Uterus (tissue), 4 donors: ENCODE data around the gene PTPRG. TPM values are rescaled to one million over a fixed set of nuclear protein-coding genes. Genes with fewer than 3 reads are reported as not detected.

ENCODE experiments used
- DNase-seq, 2 donors: peaks; one replicate each; pipeline ENCODE4 v3.0.0-alpha.2; 2019 to 2020
- H3K27ac ChIP-seq, 2 donors: fragments of 200-600 bp; sonication (generic); 1 replicate in 1 of 2; 2 replicates in 1 of 2; pipeline ENCODE4 v1.5.1; 2016 to 2018
- H3K27me3 ChIP-seq, 2 donors: fragments of 200-600 bp; sonication (generic); one replicate each; pipeline ENCODE4 v1.5.1; 2018 to 2019; ENCODE audit warnings: control low read depth in 1 of 2
- H3K36me3 ChIP-seq, 2 donors: fragments of 200-600 bp; sonication (generic); one replicate each; pipeline ENCODE4 v1.5.1; 2019; ENCODE audit warnings: control low read depth in 1 of 2
- H3K4me1 ChIP-seq, 2 donors: fragments of 200-600 bp; sonication (generic); one replicate each; pipeline ENCODE4 v1.5.1; 2018 to 2019; ENCODE audit warnings: control low read depth in 1 of 2
- H3K4me3 ChIP-seq, 2 donors: fragments of 200-600 bp; sonication (generic); 1 replicate in 1 of 2; 2 replicates in 1 of 2; pipeline ENCODE4 v1.5.1; 2018 to 2019; ENCODE audit warnings: mild to moderate bottlenecking in 1 of 2
- H3K9me3 ChIP-seq, 2 donors: fragments of 200-600 bp; sonication (generic); one replicate each; pipeline ENCODE4 v1.5.1; 2019; ENCODE audit warnings: control low read depth in 1 of 2
- CTCF ChIP-seq, 4 experiments: fragments of 200-600 bp in 2 of 4; fragments of 450-650 bp in 2 of 4; sonication (generic) in 2 of 4; IDR thresholded peaks; one replicate each; pipeline ENCODE4 v1.5.1; 2016 to 2019; ENCODE audit warnings: antibody characterized with exemption in 4 of 4, mild to moderate bottlenecking in 2 of 4, moderate library complexity in 1 of 4
- POLR2A ChIP-seq, 2 donors: fragments of 450-650 bp; IDR thresholded peaks; one replicate each; pipeline ENCODE4 v1.6.1; 2016; ENCODE audit warnings: antibody characterized with exemption in 2 of 2, mild to moderate bottlenecking in 1 of 2, moderate library complexity in 1 of 2
- intact Hi-C: fragments of 100-400 bp; cut with DNase I; formaldehyde crosslinking; loops from one replicate; pipeline ENCODE4 v1.15.1; 2023; ENCODE audit warnings: low total_unique reads
- total RNA-seq, 4 donors: library from RNA; depleted of rRNA in 3 of 4; stranded (reverse); fragments of >200 nt in 3 of 4; gene quantifications; one replicate each; pipeline versions ENCODE4 v1.1.0 to v1.2.4, GENCODE V29; 2014 to 2023
- donor health status: DM: yes; HTN: yes; CAD: no.

The PTPRG gene
- total RNA-seq, 4 donors from 2014 or later, result 43.5 to 136 (median 62.6) TPM

GRCh38 chr3:61665121-61665520 is 103.8 kb downstream of the PTPRG start:
- TF ChIP-seq CTCF (IDR thresholded peaks at IDR 0.05), result no peak
- no peak for TF ChIP-seq POLR2A (IDR thresholded peaks at IDR 0.05)
- Histone ChIP-seq H3K27me3 (no peaks in the 10 kb centered on the region), H3K4me3 (no peak overlapping the region), H3K4me1 (no peaks in the 10 kb centered on the region), H3K9me3 (no peaks in the 10 kb centered on the region), H3K27ac (no peak overlapping the region), H3K36me3 (no peaks in the 10 kb centered on the region)
- intact Hi-C loops, result no loop called here
- no peak for DNase-seq

- DNase-seq, result no peak
- no peaks in the 10 kb centered on the region for H3K36me3 ChIP-seq
- H3K9me3 ChIP-seq, result no peaks in the 10 kb centered on the region
- no peaks in the 10 kb centered on the region for H3K27me3 ChIP-seq
- H3K4me1 ChIP-seq, result no peaks in the 10 kb centered on the region
- TF ChIP-seq CTCF (IDR thresholded peaks at IDR 0.05) (no peak), POLR2A (IDR thresholded peaks at IDR 0.05) (no peak)
- intact Hi-C loops, result no loop called here
- no peak overlapping the region for H3K27ac ChIP-seq
- H3K4me3 ChIP-seq, result no peak overlapping the region
Measured at GRCh38 chr3:61665987-61666386, 104.6 kb downstream of the PTPRG start.

GRCh38 chr3:61666615-61667330 is 105.4 kb downstream of the PTPRG start:
- Histone ChIP-seq H3K9me3 (no peaks in the 10 kb centered on the region), H3K4me1 (no peaks in the 10 kb centered on the region), H3K27ac (no peak overlapping the region), H3K27me3 (no peaks in the 10 kb centered on the region), H3K4me3 (no peak overlapping the region), H3K36me3 (no peaks in the 10 kb centered on the region)
- intact Hi-C loops, result no loop called here
- DNase-seq, result no peak
- TF ChIP-seq CTCF (IDR thresholded peaks at IDR 0.05) (no peak), POLR2A (IDR thresholded peaks at IDR 0.05) (no peak)

- no peaks in the 10 kb centered on the region for H3K4me1 ChIP-seq
- no peak for DNase-seq
- H3K27ac ChIP-seq, result no peak overlapping the region
- intact Hi-C loops, result no loop called here
- no peak for TF ChIP-seq POLR2A (IDR thresholded peaks at IDR 0.05)
- TF ChIP-seq CTCF (IDR thresholded peaks at IDR 0.05), result no peak
- no peaks in the 10 kb centered on the region for H3K27me3 ChIP-seq
- H3K4me3 ChIP-seq, result no peak overlapping the region
- no peaks in the 10 kb centered on the region for H3K9me3 ChIP-seq
- H3K36me3 ChIP-seq, result no peaks in the 10 kb centered on the region
Measured at GRCh38 chr3:61667383-61667782, 106.0 kb downstream of the PTPRG start.

- Histone ChIP-seq H3K27me3 (no peaks in the 10 kb centered on the region), H3K27ac (no peak overlapping the region), H3K4me3 (no peak overlapping the region), H3K4me1 (no peaks in the 10 kb centered on the region), H3K36me3 (no peaks in the 10 kb centered on the region), H3K9me3 (no peaks in the 10 kb centered on the region)
- intact Hi-C loops, result no loop called here
- no peak for TF ChIP-seq POLR2A (IDR thresholded peaks at IDR 0.05)
- no peak for TF ChIP-seq CTCF (IDR thresholded peaks at IDR 0.05)
- no peak for DNase-seq
Measured at GRCh38 chr3:61667814-61668213, 106.4 kb downstream of the PTPRG start.
